ENCODE data around the gene ZSCAN5B. TPM values are rescaled to one million over a fixed set of nuclear protein-coding genes. Genes with fewer than 3 reads are reported as not detected.

The ZSCAN5B gene
- polyA plus RNA-seq, 1 donor from 2014 or later: 0.24 TPM

DNA sequence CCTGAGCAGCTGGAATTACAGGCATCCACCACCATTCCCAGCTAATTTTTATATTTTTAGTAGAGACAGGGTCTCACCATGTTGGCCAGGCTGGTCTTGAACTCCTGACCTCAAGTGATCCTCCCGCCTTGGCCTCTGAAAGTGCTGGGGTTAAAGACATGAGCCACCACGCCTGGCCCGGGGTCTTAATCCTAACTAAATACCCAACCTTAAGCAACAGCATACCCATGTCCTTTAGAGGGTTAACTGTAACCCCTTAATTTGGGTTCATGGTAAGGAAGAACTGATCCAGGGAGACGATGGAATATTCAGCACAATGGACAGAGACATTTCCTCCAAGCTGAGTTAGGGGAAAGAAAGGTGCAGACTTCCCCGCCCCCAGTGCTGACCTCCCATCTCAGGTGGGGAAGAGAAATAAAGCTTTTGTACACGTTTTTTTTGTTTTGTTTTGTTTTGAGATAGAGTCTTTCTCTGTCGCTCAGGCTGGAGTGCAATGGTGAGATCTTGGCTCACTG, 30.5 kb downstream of the ZSCAN5B start:
- Histone ChIP-seq H3K9ac (ENCODE audit: low read length) (no peak overlapping the region), H3F3A (ENCODE audit: insufficient read depth, low read length, poor library complexity, severe bottlenecking) (no peaks in the 10 kb centered on the region), H3K79me2 (replicated peaks; ENCODE audit: insufficient read depth, low read length) (no peaks in the 10 kb centered on the region), H3K4me2 (ENCODE audit: low read length) (no peak overlapping the region), H3K27ac (ENCODE audit: low read length) (no peak overlapping the region), H2AFZ (ENCODE audit: low read depth, low read length) (no peak overlapping the region), H3K9me3 (ENCODE audit: low read length) (no peaks in the 10 kb centered on the region), H3K36me3 (ENCODE audit: insufficient read depth, low read length) (no peaks in the 10 kb centered on the region), H3K27me3 (ENCODE audit: insufficient read depth, low read depth, low read length) (no peaks in the 10 kb centered on the region), H4K20me1 (ENCODE audit: insufficient read depth) (no peaks in the 10 kb centered on the region), H3K4me3 (ENCODE audit: low read length) (no peak overlapping the region), H3K9me2 (ENCODE audit: insufficient read depth, low read length) (no peaks in the 10 kb centered on the region)
- TF ChIP-seq, protein P1, sequence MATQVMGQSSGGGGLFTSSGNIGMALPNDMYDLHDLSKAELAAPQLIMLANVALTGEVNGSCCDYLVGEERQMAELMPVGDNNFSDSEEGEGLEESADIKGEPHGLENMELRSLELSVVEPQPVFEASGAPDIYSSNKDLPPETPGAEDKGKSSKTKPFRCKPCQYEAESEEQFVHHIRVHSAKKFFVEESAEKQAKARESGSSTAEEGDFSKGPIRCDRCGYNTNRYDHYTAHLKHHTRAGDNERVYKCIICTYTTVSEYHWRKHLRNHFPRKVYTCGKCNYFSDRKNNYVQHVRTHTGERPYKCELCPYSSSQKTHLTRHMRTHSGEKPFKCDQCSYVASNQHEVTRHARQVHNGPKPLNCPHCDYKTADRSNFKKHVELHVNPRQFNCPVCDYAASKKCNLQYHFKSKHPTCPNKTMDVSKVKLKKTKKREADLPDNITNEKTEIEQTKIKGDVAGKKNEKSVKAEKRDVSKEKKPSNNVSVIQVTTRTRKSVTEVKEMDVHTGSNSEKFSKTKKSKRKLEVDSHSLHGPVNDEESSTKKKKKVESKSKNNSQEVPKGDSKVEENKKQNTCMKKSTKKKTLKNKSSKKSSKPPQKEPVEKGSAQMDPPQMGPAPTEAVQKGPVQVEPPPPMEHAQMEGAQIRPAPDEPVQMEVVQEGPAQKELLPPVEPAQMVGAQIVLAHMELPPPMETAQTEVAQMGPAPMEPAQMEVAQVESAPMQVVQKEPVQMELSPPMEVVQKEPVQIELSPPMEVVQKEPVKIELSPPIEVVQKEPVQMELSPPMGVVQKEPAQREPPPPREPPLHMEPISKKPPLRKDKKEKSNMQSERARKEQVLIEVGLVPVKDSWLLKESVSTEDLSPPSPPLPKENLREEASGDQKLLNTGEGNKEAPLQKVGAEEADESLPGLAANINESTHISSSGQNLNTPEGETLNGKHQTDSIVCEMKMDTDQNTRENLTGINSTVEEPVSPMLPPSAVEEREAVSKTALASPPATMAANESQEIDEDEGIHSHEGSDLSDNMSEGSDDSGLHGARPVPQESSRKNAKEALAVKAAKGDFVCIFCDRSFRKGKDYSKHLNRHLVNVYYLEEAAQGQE (IDR thresholded peaks at IDR 0.05; ENCODE audit: borderline replicate concordance): no peak

DNA sequence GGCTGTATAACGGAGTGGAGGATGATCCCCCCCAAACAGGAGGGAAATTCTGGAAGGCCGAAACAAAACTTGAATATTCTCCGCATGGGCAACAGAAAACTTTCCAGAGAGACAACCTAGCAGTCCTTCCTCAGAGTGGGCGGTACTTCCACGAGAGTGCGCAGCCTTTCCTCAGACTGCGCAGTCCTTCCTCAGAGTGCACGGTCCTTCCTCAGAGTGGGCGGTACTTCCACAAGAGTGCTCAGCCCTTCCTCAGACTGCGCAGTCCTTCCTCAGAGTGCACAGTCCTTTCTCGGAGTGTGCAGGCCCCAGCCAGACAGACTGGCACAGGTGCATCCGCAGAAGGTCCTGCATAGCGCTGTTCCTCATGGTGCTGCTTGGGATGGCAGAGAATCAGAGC, 34.5 kb downstream of the ZSCAN5B start:
- Histone ChIP-seq H3F3A (ENCODE audit: insufficient read depth, low read length, poor library complexity, severe bottlenecking) (no peaks in the 10 kb centered on the region), H3K27me3 (ENCODE audit: insufficient read depth, low read depth, low read length) (no peaks in the 10 kb centered on the region), H3K9me3 (ENCODE audit: low read length) (no peaks in the 10 kb centered on the region), H3K79me2 (replicated peaks; ENCODE audit: insufficient read depth, low read length) (no peaks in the 10 kb centered on the region), H4K20me1 (ENCODE audit: insufficient read depth) (no peaks in the 10 kb centered on the region), H3K4me2 (ENCODE audit: low read length) (no peak overlapping the region), H3K9me2 (ENCODE audit: insufficient read depth, low read length) (no peaks in the 10 kb centered on the region), H3K9ac (ENCODE audit: low read length) (no peak overlapping the region), H3K36me3 (ENCODE audit: insufficient read depth, low read length) (no peaks in the 10 kb centered on the region), H3K4me3 (ENCODE audit: low read length) (no peak overlapping the region), H3K27ac (ENCODE audit: low read length) (no peak overlapping the region), H2AFZ (ENCODE audit: low read depth, low read length) (no peak overlapping the region)
- TF ChIP-seq, protein P2, sequence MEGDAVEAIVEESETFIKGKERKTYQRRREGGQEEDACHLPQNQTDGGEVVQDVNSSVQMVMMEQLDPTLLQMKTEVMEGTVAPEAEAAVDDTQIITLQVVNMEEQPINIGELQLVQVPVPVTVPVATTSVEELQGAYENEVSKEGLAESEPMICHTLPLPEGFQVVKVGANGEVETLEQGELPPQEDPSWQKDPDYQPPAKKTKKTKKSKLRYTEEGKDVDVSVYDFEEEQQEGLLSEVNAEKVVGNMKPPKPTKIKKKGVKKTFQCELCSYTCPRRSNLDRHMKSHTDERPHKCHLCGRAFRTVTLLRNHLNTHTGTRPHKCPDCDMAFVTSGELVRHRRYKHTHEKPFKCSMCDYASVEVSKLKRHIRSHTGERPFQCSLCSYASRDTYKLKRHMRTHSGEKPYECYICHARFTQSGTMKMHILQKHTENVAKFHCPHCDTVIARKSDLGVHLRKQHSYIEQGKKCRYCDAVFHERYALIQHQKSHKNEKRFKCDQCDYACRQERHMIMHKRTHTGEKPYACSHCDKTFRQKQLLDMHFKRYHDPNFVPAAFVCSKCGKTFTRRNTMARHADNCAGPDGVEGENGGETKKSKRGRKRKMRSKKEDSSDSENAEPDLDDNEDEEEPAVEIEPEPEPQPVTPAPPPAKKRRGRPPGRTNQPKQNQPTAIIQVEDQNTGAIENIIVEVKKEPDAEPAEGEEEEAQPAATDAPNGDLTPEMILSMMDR (IDR thresholded peaks at IDR 0.05; ENCODE audit: poor library complexity, severe bottlenecking): no peak

DNA sequence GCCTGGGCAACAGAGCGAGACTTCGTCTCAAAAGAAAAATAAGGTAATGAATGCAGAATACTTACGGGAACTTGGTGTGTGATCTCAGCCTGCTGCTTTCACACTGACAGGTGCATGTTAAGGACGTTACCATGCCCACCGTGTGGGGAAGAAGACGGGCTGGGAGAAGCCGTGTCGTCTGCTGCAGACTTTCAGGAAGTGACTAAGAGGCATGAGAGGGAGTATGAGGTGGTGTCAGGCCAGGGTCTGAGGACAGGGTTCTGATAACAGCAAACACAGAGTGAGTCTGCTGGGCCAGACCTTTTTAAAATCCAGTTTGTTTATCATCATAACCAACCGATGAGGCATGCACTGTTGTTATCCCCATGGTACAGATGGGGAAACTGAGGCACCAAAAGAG, 35.3 kb downstream of the ZSCAN5B start:
- no peak overlapping the region for H3K27ac ChIP-seq (ENCODE audit: low read length)
- H3K4me2 ChIP-seq (ENCODE audit: low read length): no peak overlapping the region
- H3K4me3 ChIP-seq (ENCODE audit: low read length): no peak overlapping the region
- H3K9me2 ChIP-seq (ENCODE audit: insufficient read depth, low read length): no peaks in the 10 kb centered on the region
- H3F3A ChIP-seq (ENCODE audit: insufficient read depth, low read length, poor library complexity, severe bottlenecking): no peaks in the 10 kb centered on the region
- no peaks in the 10 kb centered on the region for H3K79me2 ChIP-seq (replicated peaks; ENCODE audit: insufficient read depth, low read length)
- no peaks in the 10 kb centered on the region for H3K36me3 ChIP-seq (ENCODE audit: insufficient read depth, low read length)
- H4K20me1 ChIP-seq (ENCODE audit: insufficient read depth): no peaks in the 10 kb centered on the region
- TF ChIP-seq POLR2AphosphoS5 (IDR thresholded peaks at IDR 0.05) (no peak), EZH2 (IDR thresholded peaks at IDR 0.05; ENCODE audit: borderline replicate concordance, insufficient read depth, low read length, poor library complexity, severe bottlenecking) (no peak)
- no peak overlapping the region for H2AFZ ChIP-seq (ENCODE audit: low read depth, low read length)
- no peak overlapping the region for H3K9ac ChIP-seq (ENCODE audit: low read length)
- H3K27me3 ChIP-seq (ENCODE audit: insufficient read depth, low read depth, low read length): no peaks in the 10 kb centered on the region
- no peaks in the 10 kb centered on the region for H3K9me3 ChIP-seq (ENCODE audit: low read length)
